Activated naive CD8-positive, alpha-beta T cell treated with anti-CD3 and anti-CD28 coated beads for 36 hours (primary cell): ENCODE data around the gene CCDC32. TPM values are rescaled to one million over a fixed set of nuclear protein-coding genes. Genes with fewer than 3 reads are reported as not detected.

ENCODE experiments used
- DNase-seq: peaks from one replicate; pipeline ENCODE4 v3.0.0; 2021
- H3K27ac Mint-ChIP-seq: one replicate; pipeline ENCODE4 v1.8.0; 2022; ENCODE audit warnings: mild to moderate bottlenecking, moderate library complexity, mixed read lengths
- H3K27me3 Mint-ChIP-seq: one replicate; pipeline ENCODE4 v1.8.0; 2022; ENCODE audit warnings: mild to moderate bottlenecking, mixed read lengths
- H3K36me3 Mint-ChIP-seq: one replicate; pipeline ENCODE4 v1.8.0; 2021; ENCODE audit warnings: mild to moderate bottlenecking, mixed read lengths
- H3K4me1 Mint-ChIP-seq: one replicate; pipeline ENCODE4 v1.8.0; 2021; ENCODE audit warnings: mixed read lengths
- H3K4me3 Mint-ChIP-seq: one replicate; pipeline ENCODE4 v1.8.0; 2022; ENCODE audit warnings: mild to moderate bottlenecking, moderate library complexity, mixed read lengths
- H3K9me3 Mint-ChIP-seq: one replicate; pipeline ENCODE4 v1.8.0; 2022; ENCODE audit warnings: mixed read lengths
- total RNA-seq, 2 experiments: library from RNA; stranded (reverse); gene quantifications; one replicate each; pipeline ENCODE4 v1.2.3, GENCODE V29; 2021

The CCDC32 gene
- total RNA-seq, result 10 to 100 TPM; 21.3 to 27.3 TPM

GRCh38 chr15:40564591-40565332, at the start of gene CCDC32:
CCDC32 (minus strand) TSS chr15:40565042; CDS start chr15:40563015, 2,027 bp downstream.
- Mint-ChIP-seq H3K27me3 (no peaks in the 10 kb centered on the region), H3K4me3 (peak within 1 kb of the TSS; percentile 94), H3K9me3 (no peaks in the 10 kb centered on the region), H3K36me3 (peaks cover 13% of the 10 kb centered on the region), H3K27ac (peak within 1 kb of the TSS; percentile 92), H3K4me1 (peaks cover 46% of the 10 kb centered on the region)
- peak; percentile 94 for DNase-seq

- DNase-seq, result no peak
- Mint-ChIP-seq H3K27ac (no peak overlapping the region), H3K36me3 (peaks cover 8% of the 10 kb centered on the region), H3K27me3 (no peaks in the 10 kb centered on the region), H3K4me1 (no peaks in the 10 kb centered on the region), H3K9me3 (no peaks in the 10 kb centered on the region), H3K4me3 (no peak overlapping the region)
These were observed 48.2 kb upstream of the CCDC32 start for GRCh38 chr15:40613080-40613479.

- no peak for DNase-seq
- H3K4me1 Mint-ChIP-seq, result no peaks in the 10 kb centered on the region
- H3K27me3 Mint-ChIP-seq, result no peaks in the 10 kb centered on the region
- H3K4me3 Mint-ChIP-seq, result no peak overlapping the region
- H3K27ac Mint-ChIP-seq, result no peak overlapping the region
- H3K9me3 Mint-ChIP-seq, result no peaks in the 10 kb centered on the region
- H3K36me3 Mint-ChIP-seq, result peaks cover 6% of the 10 kb centered on the region
These were observed 39.1 kb upstream of the CCDC32 start for GRCh38 chr15:40603935-40604334.

GRCh38 chr15:40600956-40601355, 36.1 kb upstream of the CCDC32 start:
- Mint-ChIP-seq H3K4me1 (no peaks in the 10 kb centered on the region), H3K4me3 (no peak overlapping the region), H3K36me3 (peaks cover 5% of the 10 kb centered on the region), H3K27me3 (peaks cover 6% of the 10 kb centered on the region), H3K27ac (no peak overlapping the region), H3K9me3 (no peaks in the 10 kb centered on the region)
- no peak for DNase-seq

- no peaks in the 10 kb centered on the region for H3K9me3 Mint-ChIP-seq
- peaks cover 4% of the 10 kb centered on the region for H3K36me3 Mint-ChIP-seq
- no peak for DNase-seq
- no peak overlapping the region for H3K4me3 Mint-ChIP-seq
- H3K27me3 Mint-ChIP-seq, result peaks cover 20% of the 10 kb centered on the region
- H3K27ac Mint-ChIP-seq, result no peak overlapping the region
- H3K4me1 Mint-ChIP-seq, result peaks cover 6% of the 10 kb centered on the region
These were observed 33.8 kb upstream of the CCDC32 start for GRCh38 chr15:40598672-40599071.

GRCh38 chr15:40598126-40598525, 33.3 kb upstream of the CCDC32 start:
- Mint-ChIP-seq H3K4me1 (peaks cover 11% of the 10 kb centered on the region), H3K9me3 (no peaks in the 10 kb centered on the region), H3K27ac (no peak overlapping the region), H3K27me3 (peaks cover 21% of the 10 kb centered on the region), H3K4me3 (no peak overlapping the region), H3K36me3 (peaks cover 4% of the 10 kb centered on the region)
- no peak for DNase-seq

- Mint-ChIP-seq H3K36me3 (peaks cover 4% of the 10 kb centered on the region), H3K4me3 (no peak overlapping the region)
These were observed 32.2 kb upstream of the CCDC32 start for GRCh38 chr15:40597024-40597423.

GRCh38 chr15:40595773-40596172, 30.9 kb upstream of the CCDC32 start:
- H3K36me3 Mint-ChIP-seq, result peaks cover 4% of the 10 kb centered on the region
- no peak overlapping the region for H3K27ac Mint-ChIP-seq
- no peak for DNase-seq
- H3K4me1 Mint-ChIP-seq, result peaks cover 15% of the 10 kb centered on the region
- no peaks in the 10 kb centered on the region for H3K9me3 Mint-ChIP-seq
- H3K27me3 Mint-ChIP-seq, result peaks cover 21% of the 10 kb centered on the region
- H3K4me3 Mint-ChIP-seq, result no peak overlapping the region

More at GRCh38 chr15:40597024-40597423, 32.2 kb upstream of the CCDC32 start:
- Mint-ChIP-seq H3K27me3 (peaks cover 21% of the 10 kb centered on the region), H3K4me1 (peaks cover 15% of the 10 kb centered on the region), H3K27ac (no peak overlapping the region), H3K9me3 (no peaks in the 10 kb centered on the region)
- DNase-seq, result no peak

- no peaks in the 10 kb centered on the region for H3K9me3 Mint-ChIP-seq
- peak overlapping the region; percentile 93 for H3K4me3 Mint-ChIP-seq
- H3K27me3 Mint-ChIP-seq, result peaks cover 21% of the 10 kb centered on the region
- no peak overlapping the region for H3K27ac Mint-ChIP-seq
- peaks cover 20% of the 10 kb centered on the region for H3K4me1 Mint-ChIP-seq
- H3K36me3 Mint-ChIP-seq, result peaks cover 4% of the 10 kb centered on the region
- no peak for DNase-seq
These were observed 30.4 kb upstream of the CCDC32 start for GRCh38 chr15:40595219-40595618.

GRCh38 chr15:40594429-40594836, 29.6 kb upstream of the CCDC32 start:
- Mint-ChIP-seq H3K27ac (peak overlapping the region; percentile 98), H3K36me3 (peaks cover 4% of the 10 kb centered on the region), H3K4me1 (peaks cover 24% of the 10 kb centered on the region), H3K27me3 (peaks cover 21% of the 10 kb centered on the region), H3K9me3 (no peaks in the 10 kb centered on the region), H3K4me3 (peak overlapping the region; percentile 93)
- DNase-seq, result no peak

GRCh38 chr15:40593588-40594428, 29.0 kb upstream of the CCDC32 start, which contains the start of gene KNL1:
KNL1 (plus strand) TSS chr15:40594249; CDS start chr15:40602932, 8,683 bp downstream.
- peak; percentile 88 for DNase-seq
- Mint-ChIP-seq H3K4me3 (peak within 1 kb of the TSS; percentile 93), H3K27me3 (peaks cover 24% of the 10 kb centered on the region), H3K4me1 (peaks cover 24% of the 10 kb centered on the region), H3K36me3 (peaks cover 4% of the 10 kb centered on the region), H3K9me3 (no peaks in the 10 kb centered on the region), H3K27ac (peak within 1 kb of the TSS; percentile 98)

- H3K27ac Mint-ChIP-seq, result no peak overlapping the region
- peaks cover 24% of the 10 kb centered on the region for H3K27me3 Mint-ChIP-seq
- peak overlapping the region; percentile 10 for H3K4me3 Mint-ChIP-seq
- peaks cover 24% of the 10 kb centered on the region for H3K4me1 Mint-ChIP-seq
- no peaks in the 10 kb centered on the region for H3K9me3 Mint-ChIP-seq
- DNase-seq, result no peak
- peaks cover 4% of the 10 kb centered on the region for H3K36me3 Mint-ChIP-seq
These were observed 28.3 kb upstream of the CCDC32 start for GRCh38 chr15:40593165-40593564.

GRCh38 chr15:40591389-40591788, 26.5 kb upstream of the CCDC32 start:
- H3K4me3 Mint-ChIP-seq, result no peak overlapping the region
- no peak for DNase-seq
- H3K4me1 Mint-ChIP-seq, result peaks cover 24% of the 10 kb centered on the region
- peaks cover 19% of the 10 kb centered on the region for H3K27me3 Mint-ChIP-seq
- H3K36me3 Mint-ChIP-seq, result peaks cover 1% of the 10 kb centered on the region
- no peak overlapping the region for H3K27ac Mint-ChIP-seq
- no peaks in the 10 kb centered on the region for H3K9me3 Mint-ChIP-seq

- no peak overlapping the region for H3K4me3 Mint-ChIP-seq
These were observed 25.8 kb upstream of the CCDC32 start for GRCh38 chr15:40590667-40591050.

GRCh38 chr15:40584191-40584590, 19.3 kb upstream of the CCDC32 start:
- no peaks in the 10 kb centered on the region for H3K4me1 Mint-ChIP-seq
- H3K9me3 Mint-ChIP-seq, result no peaks in the 10 kb centered on the region
- no peak overlapping the region for H3K27ac Mint-ChIP-seq

More at GRCh38 chr15:40590667-40591050, 25.8 kb upstream of the CCDC32 start:
- Mint-ChIP-seq H3K27ac (no peak overlapping the region), H3K9me3 (no peaks in the 10 kb centered on the region), H3K27me3 (peaks cover 15% of the 10 kb centered on the region), H3K36me3 (peaks cover 1% of the 10 kb centered on the region), H3K4me1 (peaks cover 24% of the 10 kb centered on the region)
- DNase-seq, result no peak

More at GRCh38 chr15:40584191-40584590, 19.3 kb upstream of the CCDC32 start:
- Mint-ChIP-seq H3K4me3 (no peak overlapping the region), H3K27me3 (peaks cover 3% of the 10 kb centered on the region), H3K36me3 (no peaks in the 10 kb centered on the region)
- DNase-seq, result no peak
